GM10266 (cell line): ENCODE results near the gene ENTPD7.
"Not testable (repeated sequence)": the region's sequence is repeated elsewhere in the genome, so short reads cannot be mapped to it uniquely, and the experiment has no call there.

Experiments used
- DNase-seq: peaks from one replicate; pipeline ENCODE4 v3.0.0; 2012; ENCODE audit errors: extremely low spot score
- TF ChIP-seq, protein P1 (sequence below): IDR thresholded peaks from 2 replicates; pipeline ENCODE4 v1.5.1; 2012; ENCODE audit warnings: mild to moderate bottlenecking, low read depth; ENCODE audit not compliant: control insufficient read depth, insufficient read depth; ENCODE audit errors: missing control alignments

Gene ENTPD7

DNA sequence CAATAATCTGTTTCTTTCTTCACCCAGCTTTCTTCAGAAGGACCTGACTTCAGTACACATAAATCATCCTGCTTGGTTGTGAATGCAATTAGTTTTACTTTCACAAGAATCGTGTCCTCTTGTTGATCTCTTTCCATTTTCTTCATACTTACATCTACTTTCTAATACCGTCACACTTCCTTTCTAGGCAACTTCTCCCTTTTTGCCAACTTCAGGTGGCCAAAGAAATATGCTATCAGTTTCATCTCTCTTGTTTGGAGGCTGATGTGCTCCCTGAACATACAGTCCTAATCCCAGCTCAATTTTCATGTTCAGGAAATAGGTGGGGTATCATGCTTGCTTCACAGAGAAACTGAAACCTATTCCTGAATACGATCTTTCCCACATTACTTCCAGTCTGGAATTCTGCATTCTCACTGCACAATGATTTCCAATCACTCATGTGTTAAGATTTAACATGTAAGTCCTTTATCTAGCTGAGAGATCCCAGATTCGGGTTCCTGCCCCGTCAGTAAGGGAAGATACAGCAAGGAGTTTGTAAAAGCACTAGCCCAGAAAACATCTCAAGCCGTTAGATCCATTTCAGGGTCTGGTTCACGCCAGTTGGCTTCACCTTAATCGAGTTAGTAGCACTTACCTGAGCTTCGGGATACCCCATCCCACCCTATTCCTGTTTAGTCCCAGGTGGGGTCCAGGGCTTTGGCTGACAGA lies 40.1 kb upstream of the ENTPD7 start:
- peak; percentile 45 for DNase-seq
- TF ChIP-seq, protein P1, sequence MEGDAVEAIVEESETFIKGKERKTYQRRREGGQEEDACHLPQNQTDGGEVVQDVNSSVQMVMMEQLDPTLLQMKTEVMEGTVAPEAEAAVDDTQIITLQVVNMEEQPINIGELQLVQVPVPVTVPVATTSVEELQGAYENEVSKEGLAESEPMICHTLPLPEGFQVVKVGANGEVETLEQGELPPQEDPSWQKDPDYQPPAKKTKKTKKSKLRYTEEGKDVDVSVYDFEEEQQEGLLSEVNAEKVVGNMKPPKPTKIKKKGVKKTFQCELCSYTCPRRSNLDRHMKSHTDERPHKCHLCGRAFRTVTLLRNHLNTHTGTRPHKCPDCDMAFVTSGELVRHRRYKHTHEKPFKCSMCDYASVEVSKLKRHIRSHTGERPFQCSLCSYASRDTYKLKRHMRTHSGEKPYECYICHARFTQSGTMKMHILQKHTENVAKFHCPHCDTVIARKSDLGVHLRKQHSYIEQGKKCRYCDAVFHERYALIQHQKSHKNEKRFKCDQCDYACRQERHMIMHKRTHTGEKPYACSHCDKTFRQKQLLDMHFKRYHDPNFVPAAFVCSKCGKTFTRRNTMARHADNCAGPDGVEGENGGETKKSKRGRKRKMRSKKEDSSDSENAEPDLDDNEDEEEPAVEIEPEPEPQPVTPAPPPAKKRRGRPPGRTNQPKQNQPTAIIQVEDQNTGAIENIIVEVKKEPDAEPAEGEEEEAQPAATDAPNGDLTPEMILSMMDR, result no peak

GRCh38 chr10:99619851-99620710 lies 39.2 kb upstream of the ENTPD7 start, which contains the start of gene SLC25A28:
Gene SLC25A28 (minus strand): TSS chr10:99620439. CDS start chr10:99620335, 104 bp downstream.
- peak; percentile 98 for DNase-seq
- TF ChIP-seq, protein P1, result no peak

DNA sequence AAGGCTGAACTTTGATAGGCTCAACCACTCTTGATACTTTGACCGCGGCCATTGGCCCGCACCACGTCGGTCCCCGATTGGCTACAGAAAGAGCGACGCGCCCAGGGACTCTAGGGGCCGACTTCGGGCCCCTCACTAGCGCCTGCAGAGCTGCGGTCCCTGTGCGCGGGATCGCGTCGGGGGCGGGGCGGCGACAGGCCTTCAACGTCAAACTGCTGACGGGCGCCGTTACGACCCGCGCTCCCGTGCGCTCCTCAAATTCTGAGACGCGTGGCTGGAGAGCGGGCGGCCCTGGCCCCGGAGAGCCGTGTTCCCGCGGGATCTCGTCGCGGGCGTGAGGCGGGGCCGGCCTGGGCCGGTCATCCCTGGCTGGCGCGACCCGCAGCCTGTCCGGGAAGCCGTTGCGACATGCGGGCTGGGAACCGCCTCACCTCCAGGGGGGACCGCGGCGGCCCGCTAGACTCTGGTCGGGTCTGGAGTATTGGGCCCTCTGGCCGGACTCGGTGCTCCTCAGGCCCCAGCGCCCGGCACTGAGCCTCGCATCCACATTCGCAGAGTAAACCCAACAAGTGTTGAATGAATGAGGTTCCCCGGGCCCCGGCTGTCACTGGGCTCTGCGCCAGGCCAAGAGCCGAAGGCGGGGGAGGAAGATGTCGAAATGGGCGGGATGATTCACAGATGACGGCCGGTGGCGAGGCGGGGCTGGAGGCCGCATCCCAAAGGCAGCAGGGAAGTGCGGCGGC lies 38.4 kb upstream of the ENTPD7 start:
- TF ChIP-seq, protein P1, result no peak
- DNase-seq, result peak; percentile 82

DNA sequence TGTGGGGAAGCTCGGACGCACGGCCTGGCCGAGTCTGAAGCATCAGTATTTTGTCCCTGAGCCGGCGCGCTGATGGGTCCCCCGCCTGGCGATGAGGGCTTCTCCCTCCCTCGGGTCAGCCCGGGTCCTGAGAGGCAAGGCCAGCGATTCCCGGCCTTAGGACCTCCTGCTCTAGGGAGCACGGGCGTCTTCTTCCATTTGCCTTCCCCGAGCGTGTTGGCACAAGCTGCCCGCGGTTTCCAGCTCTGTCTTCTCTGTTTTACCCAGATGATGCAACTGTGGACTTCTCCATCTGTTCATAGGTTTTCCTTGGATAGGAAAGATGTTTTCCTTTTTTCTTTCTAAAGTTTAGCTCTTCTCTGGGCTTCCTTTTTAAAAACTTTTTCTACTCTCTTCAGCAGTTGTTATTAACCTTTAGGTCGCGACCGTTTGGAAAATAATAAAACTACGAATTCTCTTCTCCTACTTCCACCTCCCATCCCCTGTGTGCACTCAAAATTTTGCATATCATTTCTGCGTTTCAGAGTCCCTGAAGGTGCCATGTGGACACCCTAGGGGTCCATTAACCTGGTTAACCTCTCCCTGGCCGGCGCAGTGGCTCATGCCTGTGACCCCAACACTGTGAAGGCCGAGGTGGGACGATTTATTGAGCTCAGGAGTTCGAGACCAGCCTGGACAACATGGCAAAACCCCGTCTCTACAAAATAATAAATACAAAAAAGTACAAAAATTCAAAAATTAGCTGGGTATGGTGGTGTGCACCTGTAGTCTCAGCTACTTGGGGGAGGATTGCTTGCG lies 37.7 kb upstream of the ENTPD7 start:
- DNase-seq, result no peak
- TF ChIP-seq, protein P1, result no peak

DNA sequence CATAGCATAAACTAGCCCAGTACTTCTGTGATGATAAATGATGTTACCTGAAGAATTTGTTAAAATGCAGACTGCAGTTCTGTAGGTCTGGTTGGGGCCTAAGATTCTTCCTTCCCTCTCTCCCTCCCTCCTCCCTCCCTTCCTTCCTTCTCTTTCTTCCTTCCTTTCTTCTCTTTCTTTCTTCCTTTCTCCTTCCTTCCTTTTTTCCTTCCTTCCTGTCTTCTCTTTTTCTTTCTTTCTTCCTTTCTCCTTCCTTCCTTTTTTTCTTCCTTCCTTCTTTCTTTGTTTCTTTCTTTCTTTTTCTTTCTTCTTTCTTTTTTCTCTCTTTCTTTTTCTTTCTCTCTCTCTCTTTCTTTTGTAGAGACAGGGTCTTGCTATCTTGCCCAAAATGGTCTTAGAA lies 35.4 kb upstream of the ENTPD7 start:
- TF ChIP-seq, protein P1, result no peak
- DNase-seq, result no peak

DNA sequence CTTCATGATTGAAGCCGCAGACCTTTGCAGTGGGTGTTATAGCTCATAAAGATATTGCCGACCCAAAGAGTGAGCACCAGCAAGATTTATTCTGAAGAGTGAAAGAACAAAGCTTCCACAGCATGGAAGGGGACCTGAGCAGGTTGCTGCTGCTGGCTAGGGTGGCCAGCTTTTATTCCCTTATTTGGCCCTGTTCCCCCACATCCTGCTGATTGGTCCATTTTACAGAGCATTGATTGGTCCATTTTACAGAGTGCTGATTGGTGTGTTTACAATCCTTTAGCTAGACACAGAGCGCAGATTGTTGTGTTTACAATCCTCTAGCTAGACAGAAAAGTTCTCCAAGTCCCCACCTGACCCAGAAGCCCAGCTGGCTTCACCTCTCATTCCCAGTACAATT lies 34.2 kb upstream of the ENTPD7 start:
- not testable (repeated sequence) for DNase-seq
